GM21360 (cell line): ENCODE measurements around the gene ARMS2.

Experiments
- ATAC-seq: cut with Tn5 transposase; IDR thresholded peaks from one replicate; pipeline ENCODE4 v1.9.1; 2021; ENCODE audit warnings: mild to moderate bottlenecking, moderate library complexity; ENCODE audit not compliant: unreplicated experiment

The ARMS2 gene

DNA sequence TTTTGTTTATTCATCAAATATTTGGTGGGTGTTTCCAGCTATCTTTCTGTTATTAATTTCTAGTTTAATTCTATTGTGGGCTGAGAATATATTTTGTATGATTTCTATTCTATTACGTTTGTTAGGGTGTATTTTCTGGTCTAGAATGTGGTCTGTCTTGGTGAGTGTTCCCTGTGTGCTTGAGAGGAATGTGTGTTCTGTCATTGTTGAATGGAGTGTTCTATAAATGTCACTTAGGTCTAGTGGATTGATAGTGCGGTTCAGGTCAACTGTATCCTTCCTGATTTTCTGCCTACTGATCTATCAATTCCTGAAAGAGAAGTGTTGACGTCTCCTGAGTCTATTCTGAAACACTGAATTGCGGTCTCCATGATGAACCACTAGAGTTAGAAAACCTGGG is 15.4 kb downstream of the ARMS2 start:
- ATAC-seq: no peak

- ATAC-seq: no peak
Measured at GRCh38 chr10:122471531-122472177, 17.2 kb downstream of the ARMS2 start.

GRCh38 chr10:122473116-122473515 is 18.7 kb downstream of the ARMS2 start:
- ATAC-seq: no peak

GRCh38 chr10:122474131-122474818 is 19.8 kb downstream of the ARMS2 start:
- ATAC-seq: no peak

DNA sequence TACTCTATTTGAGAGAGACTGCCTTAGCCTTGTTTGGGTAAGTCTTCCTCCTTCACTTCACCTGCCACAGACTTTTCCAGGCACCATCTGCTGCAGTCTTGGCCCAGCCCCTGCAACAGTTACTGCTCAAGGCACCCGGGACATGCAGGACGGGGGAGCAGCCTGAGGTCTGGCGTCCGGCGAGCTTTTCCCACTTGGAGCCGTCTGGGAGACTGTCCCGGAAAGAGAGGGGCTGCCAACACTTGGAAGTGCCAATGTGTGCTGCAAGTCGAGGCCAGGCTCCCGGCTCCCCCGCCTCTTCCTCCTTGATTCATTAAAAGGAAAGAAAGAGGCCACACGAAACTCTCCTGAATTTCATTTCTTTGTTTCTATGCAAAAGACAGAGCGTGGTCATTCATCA is 20.6 kb downstream of the ARMS2 start:
- no peak for ATAC-seq

GRCh38 chr10:122475591-122476332 is 21.3 kb downstream of the ARMS2 start:
- no peak for ATAC-seq

GRCh38 chr10:122476333-122476695 is 21.9 kb downstream of the ARMS2 start:
- no peak for ATAC-seq

DNA sequence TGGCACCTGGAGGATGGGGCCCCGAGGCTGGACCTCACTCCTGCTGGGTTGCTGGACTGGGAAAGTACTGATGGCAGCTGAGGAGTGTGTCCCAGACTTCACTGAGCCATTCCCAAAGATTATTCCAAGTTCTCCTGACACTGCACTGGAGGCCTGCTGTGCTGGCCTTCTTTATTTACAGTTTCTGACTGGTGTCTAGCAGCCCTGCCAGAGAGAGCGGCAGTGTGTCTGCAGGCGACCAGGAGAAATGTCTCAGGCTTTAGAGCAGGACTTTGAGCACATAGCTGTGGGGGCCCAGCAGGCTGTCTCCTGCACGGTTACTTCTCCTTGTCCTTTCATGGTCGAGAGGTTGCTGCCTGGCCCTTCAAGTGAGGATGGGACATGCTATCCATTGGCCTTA is 23.0 kb downstream of the ARMS2 start:
- no peak for ATAC-seq

DNA sequence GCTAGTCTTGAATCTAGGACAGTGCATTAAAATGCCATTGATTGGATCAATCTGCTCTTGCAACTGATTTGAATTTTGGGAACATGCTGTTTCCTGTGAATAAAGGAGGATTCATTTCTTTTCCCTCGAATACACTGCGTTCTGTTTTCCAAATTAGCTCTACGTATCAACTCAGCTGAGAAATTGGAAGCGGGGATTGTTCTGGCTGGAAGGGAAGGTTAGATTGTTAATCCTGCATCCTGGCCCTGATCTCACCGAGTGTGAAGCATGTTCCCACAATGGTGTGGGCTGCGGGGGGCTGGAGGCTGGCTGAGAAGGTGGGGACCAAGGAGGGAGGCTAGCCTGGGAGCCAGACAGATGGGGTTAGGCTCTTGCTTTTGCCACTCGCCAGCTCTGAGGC is 24.5 kb downstream of the ARMS2 start:
- ATAC-seq: no peak

DNA sequence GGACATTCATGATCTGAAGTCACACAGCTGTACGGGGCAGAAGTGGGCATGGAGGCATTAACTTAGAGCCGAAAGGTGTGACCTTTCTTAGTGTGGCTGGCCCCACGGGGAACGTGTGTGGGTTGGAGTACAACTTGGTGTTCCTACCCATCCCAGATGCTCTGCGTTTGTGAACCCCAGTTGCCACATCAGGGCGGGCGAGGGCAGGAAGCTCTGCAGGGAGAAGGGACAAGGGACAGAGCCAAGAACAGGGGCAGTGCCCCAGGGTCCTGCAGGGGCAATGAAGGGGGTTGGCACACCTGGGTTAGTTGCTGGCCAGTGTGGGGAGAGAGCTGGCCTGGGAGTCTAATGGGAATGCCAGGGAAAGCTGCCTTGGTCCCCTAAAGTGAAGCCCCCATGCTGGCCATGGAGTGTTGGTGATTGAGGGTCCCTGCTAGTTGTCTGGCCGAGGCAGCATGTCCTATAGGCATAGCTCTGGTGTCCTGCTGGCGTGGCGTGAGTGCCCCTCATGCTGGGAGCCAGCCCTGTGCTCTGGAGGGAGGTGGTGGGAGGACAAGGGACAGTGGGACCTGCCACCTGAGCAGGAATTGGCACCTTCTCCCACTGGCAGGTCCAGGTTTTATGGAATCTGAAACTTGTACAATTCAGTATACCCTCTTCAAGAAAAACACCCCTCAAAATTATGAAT is 25.8 kb downstream of the ARMS2 start:
- ATAC-seq: no peak

DNA sequence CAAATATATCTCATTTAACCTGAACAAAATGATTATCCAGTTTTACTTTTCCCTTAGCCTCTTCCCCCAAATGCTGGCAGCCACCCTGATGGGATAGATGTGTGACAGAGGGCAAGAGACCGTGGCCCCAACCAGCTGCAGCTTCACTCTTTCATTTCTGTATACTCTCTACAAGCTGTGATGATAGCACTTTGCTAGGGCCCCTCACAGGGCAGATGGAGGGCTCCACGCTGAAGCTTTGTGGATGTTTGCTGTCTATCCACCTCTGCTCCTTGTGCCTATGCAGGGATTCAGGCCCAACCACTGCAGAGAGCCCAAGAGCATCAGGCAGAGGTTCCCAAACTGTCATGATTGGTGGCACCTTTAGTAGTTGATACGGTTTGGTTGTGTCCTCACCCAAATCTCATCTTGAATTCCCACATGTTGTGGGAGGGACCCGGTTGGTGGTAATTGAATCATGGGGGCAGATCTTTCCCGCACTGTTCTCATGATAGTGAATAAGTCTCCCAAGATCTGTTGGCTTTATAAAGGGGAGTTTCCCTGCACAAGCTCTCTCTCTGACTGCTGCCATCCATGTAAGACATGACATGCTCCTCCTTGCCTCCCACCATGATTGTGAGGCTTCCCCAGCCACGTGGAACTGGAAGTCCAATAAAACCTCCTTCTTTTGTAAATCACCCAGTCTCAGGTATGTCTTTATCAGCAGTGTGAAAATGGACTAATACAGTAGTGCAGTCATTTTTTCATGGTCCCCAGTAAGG is 27.0 kb downstream of the ARMS2 start:
- no peak for ATAC-seq

DNA sequence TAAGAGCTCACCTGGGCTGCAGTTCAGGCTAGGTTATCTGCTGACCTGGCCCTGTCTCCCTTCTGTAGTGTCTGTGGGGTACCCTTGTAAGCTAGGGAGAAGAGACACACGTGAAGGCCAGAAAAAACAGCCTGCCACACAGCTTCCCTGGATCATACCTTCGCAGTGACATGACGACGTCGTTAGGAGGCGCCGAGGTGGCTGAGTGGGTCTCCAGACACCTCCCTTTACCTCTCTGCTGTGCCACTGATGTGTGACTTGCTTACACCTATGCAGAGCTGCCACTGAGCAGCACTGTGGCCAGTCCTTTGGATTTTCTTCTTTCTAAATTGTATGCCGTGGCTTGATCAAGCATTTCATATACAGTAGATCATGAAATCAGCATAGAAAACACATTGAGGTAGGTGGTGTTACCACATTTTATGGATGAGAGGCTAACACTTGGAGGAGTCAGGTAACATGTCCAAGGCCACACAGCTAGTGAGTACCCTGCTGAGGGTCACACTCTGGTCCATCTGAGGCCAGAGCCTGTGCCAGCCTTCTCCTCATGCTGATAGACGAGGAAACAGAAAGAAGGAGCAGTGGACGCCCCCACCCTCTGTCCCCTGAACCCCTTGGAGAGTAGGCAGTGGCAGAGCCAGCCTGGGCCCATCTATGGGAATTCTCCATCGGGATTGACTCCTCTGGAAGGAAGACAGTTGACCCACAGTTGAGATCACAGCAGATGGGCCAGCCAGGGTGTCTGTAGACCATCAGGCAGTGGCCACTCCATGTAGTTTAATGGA is 30.0 kb downstream of the ARMS2 start:
- ATAC-seq: no peak

GRCh38 chr10:122485670-122486069 is 31.2 kb downstream of the ARMS2 start:
- ATAC-seq: no peak

DNA sequence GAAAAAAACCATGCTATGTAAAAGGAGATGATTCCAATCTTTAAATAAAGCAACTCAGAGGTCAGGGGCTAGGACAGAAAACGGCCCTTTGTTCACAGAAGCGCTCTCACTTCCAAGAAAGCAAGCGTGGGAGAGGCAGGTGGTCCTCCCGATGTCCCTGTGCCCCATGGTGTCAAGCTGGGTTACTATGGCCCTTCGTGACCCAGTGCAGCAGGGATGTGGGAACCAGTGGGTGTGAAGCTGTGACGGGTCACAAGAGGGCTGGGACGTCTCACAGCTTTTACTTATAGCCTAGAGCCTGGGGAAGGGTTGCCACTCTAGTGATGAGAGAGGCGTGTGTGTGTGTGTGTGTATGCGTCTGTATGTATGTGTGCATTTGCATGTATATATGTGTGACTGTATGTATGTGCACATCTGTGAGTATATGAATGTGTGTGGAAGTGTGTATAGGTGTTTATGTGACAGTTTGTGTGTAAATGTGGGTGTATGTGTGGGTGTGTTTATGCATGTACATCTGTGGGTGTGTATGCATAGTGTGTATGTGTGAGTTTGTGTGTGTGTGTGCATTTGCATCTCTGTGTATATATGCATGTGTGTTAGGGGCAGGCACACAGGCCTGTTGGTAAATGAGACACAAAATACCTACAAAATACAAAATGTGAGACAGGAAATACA is 32.1 kb downstream of the ARMS2 start:
- ATAC-seq: no peak

DNA sequence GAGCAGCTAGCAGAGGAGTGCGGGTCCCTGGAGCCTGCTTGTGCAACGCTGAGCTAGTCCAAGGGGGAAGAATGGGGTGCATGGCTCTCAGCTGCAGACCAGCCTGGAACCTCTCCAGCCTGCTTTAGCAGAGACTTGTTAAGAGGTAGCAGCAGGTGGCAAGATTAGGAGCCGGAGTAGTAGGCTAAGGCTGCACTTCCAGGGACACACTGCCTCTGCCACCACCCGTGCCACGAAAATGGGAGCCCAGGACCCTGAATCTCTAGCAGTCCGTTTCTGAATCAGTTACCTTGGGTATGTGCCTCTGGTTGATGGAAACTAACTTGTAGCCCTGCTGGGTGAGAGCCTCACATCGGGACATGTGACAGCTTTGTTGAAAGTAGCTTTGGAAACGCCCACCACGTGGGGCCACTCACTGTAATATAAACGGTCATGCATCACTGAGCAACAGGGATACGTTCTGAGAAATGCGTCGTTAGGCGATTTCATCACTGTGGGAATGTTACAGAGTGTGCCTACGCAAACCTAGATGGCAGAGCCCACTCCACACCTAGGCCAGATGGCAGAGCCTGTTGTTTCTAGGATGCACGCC is 32.8 kb downstream of the ARMS2 start:
- ATAC-seq: no peak

DNA sequence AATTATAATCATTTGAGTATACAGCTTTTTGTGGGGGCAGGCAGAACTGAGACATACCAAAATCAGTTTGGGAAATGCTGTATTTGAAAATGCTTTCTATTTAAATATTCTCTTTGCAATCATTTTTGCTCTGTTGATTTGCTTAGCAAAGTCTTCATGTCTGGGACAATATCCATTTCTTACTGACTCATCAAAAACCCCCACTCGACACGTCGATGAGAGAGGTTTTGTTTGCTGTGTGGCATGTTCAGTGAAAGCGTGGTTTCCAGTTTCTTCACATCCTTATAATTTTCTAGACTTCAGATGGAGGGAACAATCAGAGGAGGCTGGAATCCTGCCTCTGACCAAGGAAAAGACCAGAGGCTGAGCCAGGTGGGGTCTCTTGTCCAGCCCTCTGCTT is 35.8 kb downstream of the ARMS2 start:
- ATAC-seq: no peak

DNA sequence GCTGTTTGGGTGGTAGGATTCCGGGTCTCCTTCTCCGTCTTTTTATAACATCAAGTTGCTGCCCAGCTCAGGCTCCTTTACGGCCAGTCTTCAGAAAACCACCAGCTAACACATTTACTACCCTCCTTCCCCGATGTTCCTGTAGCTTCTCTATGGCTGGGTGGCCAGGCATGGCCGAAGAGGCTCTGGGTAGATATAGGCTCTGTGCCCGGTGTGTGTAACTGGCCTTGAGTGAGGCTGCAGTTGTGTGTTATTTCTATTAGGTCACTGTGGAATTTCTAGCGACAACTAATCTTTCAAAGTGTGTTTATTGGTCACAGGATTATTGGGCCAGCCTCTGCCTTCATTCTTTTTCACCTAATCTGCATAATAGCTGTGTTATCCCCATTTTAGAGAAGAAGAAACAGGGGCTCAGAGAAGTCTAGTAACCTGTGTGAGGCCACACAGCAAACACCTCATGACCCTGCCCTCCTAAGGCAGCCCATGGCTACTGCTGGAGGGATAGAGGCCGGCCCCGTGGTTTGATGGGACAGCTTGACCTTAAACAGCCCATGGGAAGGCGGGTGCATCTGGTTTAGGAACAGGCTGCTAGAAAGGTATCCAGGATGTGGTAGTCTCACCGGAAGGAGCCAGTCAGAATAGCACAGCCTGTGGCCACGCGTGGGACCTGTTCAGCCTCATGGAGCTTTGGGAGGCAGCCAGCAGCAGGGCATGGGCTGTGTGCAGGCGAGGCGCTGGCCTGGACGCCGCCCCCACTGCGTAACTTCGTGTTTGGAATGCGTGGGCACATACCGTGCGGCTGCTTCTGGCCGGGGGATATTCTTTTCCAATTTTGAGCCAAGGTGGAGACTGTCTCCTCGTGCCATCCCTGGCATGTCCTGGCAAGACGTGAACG is 36.6 kb downstream of the ARMS2 start:
- no peak for ATAC-seq

- no peak for ATAC-seq
Measured at GRCh38 chr10:122492006-122492405, 37.6 kb downstream of the ARMS2 start.
